A673 (cell line): ENCODE results near the gene SLC22A3. TPM values are rescaled to one million over a fixed set of nuclear protein-coding genes. Genes with fewer than 3 reads are reported as not detected.
"Not testable (repeated sequence)": the region's sequence is repeated elsewhere in the genome, so short reads cannot be mapped to it uniquely, and the experiment has no call there.

Experiments
- BruUV-seq: library from RNA; stranded (reverse); fragments of 400-500 nt; replicated peaks from 2 replicates; lab custom pipeline; 2021; lab: Mats Ljungman, UMichigan
- CTCF ChIA-PET: fragments of 300-600 bp; sonication (Branson Sonifier 250); formaldehyde crosslinking; loops from one replicate; lab custom pipeline; 2022; ENCODE audit warnings: antibody characterized with exemption; lab: Charles Lee
- POLR2A ChIA-PET: fragments of 300-600 bp; sonication (Branson Sonifier 250); formaldehyde crosslinking; loops from one replicate; lab custom pipeline; 2022; ENCODE audit warnings: antibody characterized with exemption; ENCODE audit not compliant: low non-redundant PET; lab: Charles Lee
- DNase-seq: peaks from one replicate; pipeline ENCODE4 v3.0.0-alpha.2; 2015; ENCODE audit warnings: low spot score
- H3K27ac ChIP-seq: fragments of 200-600 bp; sonication (generic); 2 replicates; pipeline ENCODE4 v1.5.1; 2016; ENCODE audit warnings: mixed run types, low read depth, mild to moderate bottlenecking, mixed read lengths, antibody characterized with exemption, low read length; ENCODE audit not compliant: poor library complexity, severe bottlenecking
- H3K27me3 ChIP-seq: fragments of 200-600 bp; sonication (generic); replicated peaks from 2 replicates; pipeline ENCODE4 v1.6.1; 2017; ENCODE audit warnings: mixed run types, low read depth, mild to moderate bottlenecking, mixed read lengths, antibody characterized with exemption, low read length; ENCODE audit not compliant: insufficient read depth, poor library complexity
- H3K36me3 ChIP-seq: fragments of 200-600 bp; sonication (generic); 2 replicates; pipeline ENCODE4 v1.6.1; 2016; ENCODE audit warnings: mixed run types, mild to moderate bottlenecking, mixed read lengths, antibody characterized with exemption, low read length; ENCODE audit not compliant: insufficient read depth, poor library complexity, severe bottlenecking
- H3K4me1 ChIP-seq: fragments of 200-600 bp; sonication (generic); 2 replicates; pipeline ENCODE4 v1.6.1; 2017; ENCODE audit warnings: mixed run types, mild to moderate bottlenecking, mixed read lengths, antibody characterized with exemption, low read length; ENCODE audit not compliant: insufficient read depth, poor library complexity, severe bottlenecking
- H3K4me3 ChIP-seq: fragments of 200-600 bp; sonication (generic); 2 replicates; pipeline ENCODE4 v1.5.1; 2016; ENCODE audit warnings: low read depth, mixed run types, mild to moderate bottlenecking, mixed read lengths, low read length; ENCODE audit not compliant: poor library complexity, severe bottlenecking
- H3K9me3 ChIP-seq: fragments of 200-600 bp; sonication (generic); 2 replicates; pipeline ENCODE4 v1.6.1; 2016; ENCODE audit warnings: mixed run types, low read depth, mild to moderate bottlenecking, mixed read lengths, antibody characterized with exemption, low read length; ENCODE audit not compliant: poor library complexity, severe bottlenecking
- CTCF ChIP-seq: fragments of 300-800, 200-600 bp; sonication (generic); conservative IDR thresholded peaks from 2 replicates; pipeline ENCODE4 v1.5.1; 2017; ENCODE audit warnings: low read depth, mild to moderate bottlenecking, antibody characterized with exemption, low read length, moderate library complexity, mixed read lengths
- EZH2 ChIP-seq: fragments of 200-600 bp; sonication (generic); IDR thresholded peaks from 2 replicates; pipeline ENCODE4 v1.6.1; 2017; ENCODE audit warnings: borderline replicate concordance, low read depth, mild to moderate bottlenecking, mixed read lengths, antibody characterized with exemption, low read length; ENCODE audit not compliant: poor library complexity, severe bottlenecking
- intact Hi-C: fragments of 100-400 bp; cut with micrococcal nuclease; formaldehyde crosslinking; loops from one replicate; pipeline ENCODE4 v1.10.0; 2022; ENCODE audit not compliant: unreplicated experiment
- total RNA-seq: library from RNA; stranded (reverse); gene quantifications from 2 replicates; pipeline ENCODE4 v1.2.3, GENCODE V29; 2021

SLC22A3 gene
- total RNA-seq, 1 experiment from 2014 or later: not detected

- POLR2A ChIA-PET: no interaction called here
- H3K4me1 ChIP-seq: no peaks in the 10 kb centered on the region
- intact Hi-C loops: no loop called here
- no peak overlapping the region for H3K27ac ChIP-seq
- H3K9me3 ChIP-seq: no peaks in the 10 kb centered on the region
- no peak overlapping the region for H3K4me3 ChIP-seq
- CTCF ChIA-PET: no interaction called here
- no peaks in the 10 kb centered on the region for H3K36me3 ChIP-seq
- no peaks in the 10 kb centered on the region for H3K27me3 ChIP-seq
- TF ChIP-seq EZH2: no peak
- TF ChIP-seq CTCF: no peak
- no peak for DNase-seq
- BruUV-seq: no TSS peak
These were observed 46.8 kb upstream of the SLC22A3 start for GRCh38 chr6:160301339-160301738.

GRCh38 chr6:160302431-160303082, 45.6 kb upstream of the SLC22A3 start:
- CTCF ChIA-PET, H3K4me3 ChIP-seq, POLR2A ChIA-PET, H3K4me1 ChIP-seq, intact Hi-C loops, H3K27me3 ChIP-seq, H3K9me3 ChIP-seq, H3K27ac ChIP-seq, BruUV-seq, H3K36me3 ChIP-seq, DNase-seq: not testable (repeated sequence)

GRCh38 chr6:160303806-160304205, 44.4 kb upstream of the SLC22A3 start:
- H3K4me3 ChIP-seq: no peak overlapping the region
- DNase-seq: no peak
- intact Hi-C loops: no loop called here
- no peak for TF ChIP-seq EZH2
- ChIA-PET POLR2A (no interaction called here), CTCF (no interaction called here)
- no peak overlapping the region for H3K27ac ChIP-seq
- BruUV-seq: no TSS peak
- H3K36me3 ChIP-seq: no peaks in the 10 kb centered on the region
- H3K27me3 ChIP-seq: no peaks in the 10 kb centered on the region
- no peaks in the 10 kb centered on the region for H3K9me3 ChIP-seq
- H3K4me1 ChIP-seq: no peaks in the 10 kb centered on the region

- DNase-seq: no peak
- Histone ChIP-seq H3K4me3 (no peak overlapping the region), H3K36me3 (no peaks in the 10 kb centered on the region), H3K27ac (no peak overlapping the region), H3K4me1 (no peaks in the 10 kb centered on the region), H3K27me3 (no peaks in the 10 kb centered on the region), H3K9me3 (peaks cover 7% of the 10 kb centered on the region)
- no peak for TF ChIP-seq CTCF
- no peak for TF ChIP-seq EZH2
- no TSS peak for BruUV-seq
- CTCF ChIA-PET: no interaction called here
- intact Hi-C loops: no loop called here
- POLR2A ChIA-PET: no interaction called here
These were observed 42.1 kb upstream of the SLC22A3 start for GRCh38 chr6:160305926-160306713.
